Measurements from ENCODE around the gene KRT86.
A peak's percentile ranks its signal among the peaks of the same experiment; 100 is the strongest.

The KRT86 gene

GRCh38 chr12:52274521-52275120 lies at the start of gene KRT86:
KRT86 (plus strand) TSS chr12:52274645; CDS start chr12:52301917, 27,272 bp downstream.
- Histone ChIP-seq H3K9ac (ENCODE audit: low read length) (no peak within 1 kb of the TSS), H3K4me1 (ENCODE audit: control insufficient read depth, low read depth, low read length) (peaks cover 3% of the 10 kb centered on the region), H3K36me3 (ENCODE audit: control insufficient read depth, low read depth, low read length) (no peaks in the 10 kb centered on the region), H3K27me3 (ENCODE audit: control insufficient read depth, insufficient read depth, low read length) (peaks cover 14% of the 10 kb centered on the region), H3K9me3 (ENCODE audit: control insufficient read depth, low read depth, low read length) (no peaks in the 10 kb centered on the region), H3K27ac (ENCODE audit: low read length) (no peak within 1 kb of the TSS), H3K4me3 (ENCODE audit: low read length) (no peak within 1 kb of the TSS)

- Histone ChIP-seq H3K27ac (ENCODE audit: low read length) (no peak overlapping the region), H3K9me3 (ENCODE audit: control insufficient read depth, low read depth, low read length) (no peaks in the 10 kb centered on the region), H3K4me3 (ENCODE audit: low read length) (no peak overlapping the region), H3K9ac (ENCODE audit: low read length) (no peak overlapping the region), H3K27me3 (ENCODE audit: control insufficient read depth, insufficient read depth, low read length) (peaks cover 11% of the 10 kb centered on the region), H3K4me1 (ENCODE audit: control insufficient read depth, low read depth, low read length) (peaks cover 3% of the 10 kb centered on the region), H3K36me3 (ENCODE audit: control insufficient read depth, low read depth, low read length) (no peaks in the 10 kb centered on the region)
These were observed 48.7 kb upstream of the KRT86 start for GRCh38 chr12:52225752-52226151.

- no peaks in the 10 kb centered on the region for H3K9me3 ChIP-seq (ENCODE audit: control insufficient read depth, low read depth, low read length)
- H3K4me3 ChIP-seq (ENCODE audit: low read length): no peak overlapping the region
- H3K4me1 ChIP-seq (ENCODE audit: control insufficient read depth, low read depth, low read length): peaks cover 7% of the 10 kb centered on the region
- H3K27me3 ChIP-seq (ENCODE audit: control insufficient read depth, insufficient read depth, low read length): peaks cover 16% of the 10 kb centered on the region
- no peaks in the 10 kb centered on the region for H3K36me3 ChIP-seq (ENCODE audit: control insufficient read depth, low read depth, low read length)
- H3K27ac ChIP-seq (ENCODE audit: low read length): no peak overlapping the region
- H3K9ac ChIP-seq (ENCODE audit: low read length): no peak overlapping the region
These were observed 48.0 kb upstream of the KRT86 start for GRCh38 chr12:52226446-52226845.

- Histone ChIP-seq H3K9ac (ENCODE audit: low read length) (no peak overlapping the region), H3K27ac (ENCODE audit: low read length) (no peak overlapping the region), H3K4me3 (ENCODE audit: low read length) (no peak overlapping the region), H3K36me3 (ENCODE audit: control insufficient read depth, low read depth, low read length) (no peaks in the 10 kb centered on the region), H3K27me3 (ENCODE audit: control insufficient read depth, insufficient read depth, low read length) (peaks cover 23% of the 10 kb centered on the region), H3K4me1 (ENCODE audit: control insufficient read depth, low read depth, low read length) (peaks cover 11% of the 10 kb centered on the region), H3K9me3 (ENCODE audit: control insufficient read depth, low read depth, low read length) (no peaks in the 10 kb centered on the region)
These were observed 46.8 kb upstream of the KRT86 start for GRCh38 chr12:52227606-52228166.

- peaks cover 11% of the 10 kb centered on the region for H3K4me1 ChIP-seq (ENCODE audit: control insufficient read depth, low read depth, low read length)
- no peak overlapping the region for H3K4me3 ChIP-seq (ENCODE audit: low read length)
- H3K27ac ChIP-seq (ENCODE audit: low read length): no peak overlapping the region
- peaks cover 30% of the 10 kb centered on the region for H3K27me3 ChIP-seq (ENCODE audit: control insufficient read depth, insufficient read depth, low read length)
- no peaks in the 10 kb centered on the region for H3K36me3 ChIP-seq (ENCODE audit: control insufficient read depth, low read depth, low read length)
- H3K9me3 ChIP-seq (ENCODE audit: control insufficient read depth, low read depth, low read length): no peaks in the 10 kb centered on the region
- H3K9ac ChIP-seq (ENCODE audit: low read length): no peak overlapping the region
These were observed 46.1 kb upstream of the KRT86 start for GRCh38 chr12:52228366-52228765.

- peaks cover 16% of the 10 kb centered on the region for H3K4me1 ChIP-seq (ENCODE audit: control insufficient read depth, low read depth, low read length)
- H3K27me3 ChIP-seq (ENCODE audit: control insufficient read depth, insufficient read depth, low read length): peaks cover 35% of the 10 kb centered on the region
These were observed 45.5 kb upstream of the KRT86 start for GRCh38 chr12:52228931-52229330.

GRCh38 chr12:52229836-52230343 lies 44.6 kb upstream of the KRT86 start:
- Histone ChIP-seq H3K27me3 (ENCODE audit: control insufficient read depth, insufficient read depth, low read length) (peaks cover 44% of the 10 kb centered on the region), H3K4me1 (ENCODE audit: control insufficient read depth, low read depth, low read length) (peaks cover 23% of the 10 kb centered on the region), H3K4me3 (ENCODE audit: low read length) (no peak overlapping the region), H3K9ac (ENCODE audit: low read length) (no peak overlapping the region), H3K9me3 (ENCODE audit: control insufficient read depth, low read depth, low read length) (no peaks in the 10 kb centered on the region), H3K36me3 (ENCODE audit: control insufficient read depth, low read depth, low read length) (no peaks in the 10 kb centered on the region), H3K27ac (ENCODE audit: low read length) (no peak overlapping the region)

More at GRCh38 chr12:52228931-52229330, 45.5 kb upstream of the KRT86 start:
- no peaks in the 10 kb centered on the region for H3K36me3 ChIP-seq (ENCODE audit: control insufficient read depth, low read depth, low read length)
- H3K27ac ChIP-seq (ENCODE audit: low read length): no peak overlapping the region
- H3K4me3 ChIP-seq (ENCODE audit: low read length): no peak overlapping the region
- no peaks in the 10 kb centered on the region for H3K9me3 ChIP-seq (ENCODE audit: control insufficient read depth, low read depth, low read length)
- H3K9ac ChIP-seq (ENCODE audit: low read length): no peak overlapping the region

- H3K27me3 ChIP-seq (ENCODE audit: control insufficient read depth, insufficient read depth, low read length): peaks cover 45% of the 10 kb centered on the region
- no peaks in the 10 kb centered on the region for H3K9me3 ChIP-seq (ENCODE audit: control insufficient read depth, low read depth, low read length)
- no peak overlapping the region for H3K27ac ChIP-seq (ENCODE audit: low read length)
- no peak overlapping the region for H3K9ac ChIP-seq (ENCODE audit: low read length)
- H3K4me3 ChIP-seq (ENCODE audit: low read length): no peak overlapping the region
- H3K4me1 ChIP-seq (ENCODE audit: control insufficient read depth, low read depth, low read length): peaks cover 23% of the 10 kb centered on the region
- H3K36me3 ChIP-seq (ENCODE audit: control insufficient read depth, low read depth, low read length): no peaks in the 10 kb centered on the region
These were observed 43.8 kb upstream of the KRT86 start for GRCh38 chr12:52230364-52231281.

GRCh38 chr12:52231305-52232202 lies 42.9 kb upstream of the KRT86 start:
- no peak overlapping the region for H3K9ac ChIP-seq (ENCODE audit: low read length)
- no peaks in the 10 kb centered on the region for H3K36me3 ChIP-seq (ENCODE audit: control insufficient read depth, low read depth, low read length)
- no peaks in the 10 kb centered on the region for H3K9me3 ChIP-seq (ENCODE audit: control insufficient read depth, low read depth, low read length)
- H3K27me3 ChIP-seq (ENCODE audit: control insufficient read depth, insufficient read depth, low read length): peaks cover 45% of the 10 kb centered on the region
- H3K4me3 ChIP-seq (ENCODE audit: low read length): no peak overlapping the region
- peaks cover 23% of the 10 kb centered on the region for H3K4me1 ChIP-seq (ENCODE audit: control insufficient read depth, low read depth, low read length)
- H3K27ac ChIP-seq (ENCODE audit: low read length): no peak overlapping the region

- Histone ChIP-seq H3K27ac (ENCODE audit: low read length) (no peak overlapping the region), H3K27me3 (ENCODE audit: control insufficient read depth, insufficient read depth, low read length) (peaks cover 45% of the 10 kb centered on the region), H3K9ac (ENCODE audit: low read length) (no peak overlapping the region), H3K9me3 (ENCODE audit: control insufficient read depth, low read depth, low read length) (no peaks in the 10 kb centered on the region), H3K36me3 (ENCODE audit: control insufficient read depth, low read depth, low read length) (no peaks in the 10 kb centered on the region), H3K4me3 (ENCODE audit: low read length) (peak overlapping the region; percentile 54), H3K4me1 (ENCODE audit: control insufficient read depth, low read depth, low read length) (peaks cover 26% of the 10 kb centered on the region)
These were observed 42.2 kb upstream of the KRT86 start for GRCh38 chr12:52232203-52232673.
